GM18502 (cell line): ENCODE data around the gene GREM1.

Source experiments
- ATAC-seq: cut with Tn5 transposase; IDR thresholded peaks from one replicate; pipeline ENCODE4 v1.9.1; 2021; ENCODE audit warnings: mild to moderate bottlenecking; ENCODE audit not compliant: unreplicated experiment, poor library complexity

GREM1 gene

DNA sequence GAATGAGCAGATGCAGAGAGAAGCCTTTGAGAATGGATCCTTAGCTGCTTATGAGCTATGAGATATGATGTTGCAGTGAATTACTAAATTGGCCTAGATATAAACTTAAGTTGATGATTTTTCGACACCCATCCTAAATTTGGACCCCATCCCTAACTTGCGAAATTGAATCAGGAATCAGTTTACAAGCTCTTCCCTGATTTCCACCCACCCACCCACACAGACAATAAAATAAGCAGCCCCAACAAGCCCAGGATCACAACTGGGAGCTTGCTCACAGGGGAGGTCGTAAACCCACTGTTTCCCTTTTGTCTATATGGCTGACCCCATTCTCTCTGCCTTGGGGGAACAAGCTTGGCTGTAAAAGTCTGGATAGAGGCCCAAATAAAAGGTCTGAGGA, 57.3 kb downstream of the GREM1 start:
- no peak for ATAC-seq

DNA sequence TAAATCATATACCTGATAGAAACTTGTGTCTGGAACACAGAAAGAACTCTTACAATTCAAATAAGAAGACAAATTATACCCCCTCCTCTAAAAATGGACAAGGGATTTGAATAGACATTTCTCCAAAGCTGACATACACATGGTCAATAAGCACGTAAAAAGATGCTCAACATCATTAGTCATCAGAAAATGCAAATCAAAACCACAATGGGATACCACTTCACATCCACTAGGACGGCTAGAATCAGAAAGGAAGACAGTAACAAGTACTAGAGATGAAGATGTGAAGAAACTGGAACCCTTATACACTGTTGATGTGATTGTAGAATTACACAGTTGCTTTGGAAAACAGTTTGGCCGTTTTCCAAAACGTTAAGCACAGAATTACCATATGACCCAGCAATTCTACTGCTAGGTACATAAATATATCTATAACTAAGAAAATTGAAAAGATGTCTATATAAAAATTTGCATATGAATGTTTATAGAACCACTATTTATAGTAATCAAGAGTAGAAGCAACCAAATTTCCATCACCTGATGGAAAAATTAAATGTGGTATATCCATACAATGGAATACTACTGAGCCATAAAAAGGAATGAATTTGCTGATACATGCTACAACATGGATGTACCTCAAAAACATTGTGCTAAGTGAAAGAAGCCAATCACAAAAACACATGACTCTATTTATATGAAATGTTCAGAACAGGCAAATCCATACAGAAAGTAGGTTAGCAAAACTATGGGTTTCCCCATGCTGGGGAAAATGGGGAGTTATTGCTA, 60.8 kb downstream of the GREM1 start:
- no peak for ATAC-seq

DNA sequence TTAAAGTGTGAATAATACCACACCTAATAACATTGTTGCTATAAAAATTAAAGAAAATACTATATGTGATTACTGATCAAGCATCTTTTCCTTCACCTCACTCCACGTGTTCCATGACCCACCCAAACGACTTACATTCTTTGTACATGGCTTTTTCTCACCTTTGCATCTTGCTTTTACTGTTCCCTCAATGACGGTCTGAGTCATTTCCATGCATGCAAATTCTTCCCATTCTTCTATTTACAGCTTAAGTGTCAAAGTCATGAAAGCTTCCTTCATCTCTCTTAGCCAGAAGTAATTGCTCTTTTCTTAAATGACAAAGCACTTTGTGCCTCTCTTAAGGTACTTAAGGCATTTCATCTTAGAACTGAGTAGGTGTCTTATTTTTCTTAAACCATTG, 64.0 kb downstream of the GREM1 start:
- no peak for ATAC-seq

DNA sequence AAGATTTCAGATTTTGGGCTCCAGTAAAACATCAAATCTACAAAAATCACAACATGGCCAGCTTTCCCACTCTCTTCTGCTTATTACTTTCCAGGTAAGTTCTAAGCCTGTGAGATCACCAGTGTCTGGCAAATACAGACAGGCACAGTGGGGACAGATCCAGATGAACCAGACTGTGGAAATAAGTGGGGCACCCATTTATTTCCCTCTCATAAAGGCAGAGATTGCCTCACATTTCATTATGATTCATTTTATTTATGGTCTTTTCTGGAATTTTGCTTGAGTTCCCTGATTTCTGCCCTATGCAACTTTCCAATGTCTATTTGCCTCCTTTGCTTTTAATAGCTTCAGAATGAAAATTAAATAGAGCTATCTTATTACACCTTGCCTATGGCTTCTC, 66.8 kb downstream of the GREM1 start:
- ATAC-seq: no peak

DNA sequence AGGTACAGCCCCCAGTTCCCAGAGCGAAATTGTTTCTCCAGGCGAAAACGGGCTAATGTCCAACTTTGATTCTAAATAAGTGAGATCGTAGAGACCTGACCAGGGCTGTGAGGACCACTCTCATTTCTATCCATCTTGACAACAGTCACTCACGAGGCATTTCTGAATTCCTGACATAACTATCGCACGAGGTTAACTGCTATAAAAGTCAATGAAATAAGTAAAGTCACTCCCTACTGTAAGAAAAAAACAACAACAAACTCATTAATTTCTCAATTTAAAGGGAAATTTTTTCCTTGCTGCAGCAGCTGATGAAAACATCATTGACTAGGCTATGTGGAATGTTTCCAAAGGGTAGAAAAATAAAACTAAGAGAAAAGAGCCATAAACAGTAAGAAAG, 69.1 kb downstream of the GREM1 start:
- ATAC-seq: no peak

DNA sequence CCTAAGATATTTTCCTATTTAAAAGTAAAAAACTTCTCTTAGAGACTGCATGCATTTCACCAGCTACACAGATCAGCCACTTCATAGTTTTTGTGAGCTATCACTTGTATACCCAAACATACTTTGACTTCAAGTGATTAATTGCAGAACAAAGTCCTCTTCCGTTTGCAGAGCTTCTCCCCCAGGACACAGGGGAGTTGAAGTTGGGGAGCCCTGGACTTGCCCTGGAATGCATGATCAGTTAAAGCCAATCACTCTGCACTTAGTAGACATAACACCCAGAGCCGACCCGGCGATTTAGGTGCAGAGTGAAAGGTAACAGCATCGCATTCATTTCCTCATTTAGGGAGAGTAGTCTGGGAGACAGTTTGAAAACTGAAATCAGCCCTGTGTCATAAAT, 70.1 kb downstream of the GREM1 start:
- ATAC-seq: no peak

DNA sequence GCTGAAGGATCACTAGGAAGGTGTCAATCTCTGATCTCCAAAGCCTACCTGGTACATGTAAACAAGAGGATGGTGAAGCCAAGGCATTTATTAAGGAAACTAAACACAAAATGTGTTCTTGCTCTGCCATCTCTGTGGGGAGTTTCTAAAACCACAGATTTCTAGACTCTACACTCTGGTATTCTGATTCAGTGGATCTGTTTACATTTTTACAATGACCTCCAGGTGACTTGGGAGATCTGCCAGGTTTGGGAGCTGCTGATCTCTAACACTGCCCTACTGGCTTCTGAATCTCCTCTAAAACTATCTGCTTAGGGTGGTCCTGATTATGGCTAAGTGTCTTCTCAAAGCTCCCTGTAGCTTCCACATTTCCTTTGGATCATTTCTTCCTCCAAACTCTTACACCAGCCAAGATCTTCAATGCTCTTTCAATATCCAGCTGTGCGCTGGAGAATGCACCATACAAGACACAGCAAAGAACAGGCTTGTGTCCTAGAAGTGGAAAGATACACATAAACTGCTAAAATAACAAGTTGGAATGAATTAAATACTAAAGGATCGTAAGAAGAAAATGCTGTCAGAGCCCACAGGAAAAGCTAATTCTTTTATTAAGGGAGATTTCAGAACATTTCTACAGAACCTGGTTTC, 72.7 kb downstream of the GREM1 start:
- ATAC-seq: no peak

DNA sequence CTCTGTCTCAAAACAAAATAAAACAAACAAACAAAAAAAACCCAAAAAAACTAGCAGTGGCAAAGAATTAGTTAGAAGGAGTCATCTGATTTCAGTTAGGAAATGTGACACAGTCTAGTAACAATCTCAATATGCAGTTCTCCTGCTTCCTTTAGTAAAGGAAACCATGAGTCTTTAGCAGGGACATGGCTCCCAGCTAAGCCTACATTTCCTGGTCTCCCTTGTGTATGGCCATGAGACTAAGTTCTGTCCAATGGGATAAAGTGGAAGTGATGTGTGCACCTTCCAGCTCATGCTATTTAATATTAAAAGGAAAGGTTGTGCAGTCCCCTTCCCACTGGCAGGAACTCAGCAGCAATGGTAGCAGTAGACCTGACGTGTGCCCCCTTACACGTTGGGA, 74.6 kb downstream of the GREM1 start:
- no peak for ATAC-seq
